Right atrium auricular region (tissue), 2 donors: ENCODE data around the gene TGFBR2. TPM values are rescaled to one million over a fixed set of nuclear protein-coding genes. Genes with fewer than 3 reads are reported as not detected.

ENCODE experiments used
- DNase-seq: peaks from one replicate; pipeline ENCODE4 v3.0.0-alpha.2; 2019; ENCODE audit warnings: low spot score
- H3K27ac ChIP-seq, 2 donors: fragments of 200-600 bp; sonication (generic); 1 replicate in 1 of 2; 2 replicates in 1 of 2; pipeline ENCODE4 v1.5.1; 2016 to 2019
- H3K27me3 ChIP-seq, 2 donors: fragments of 200-600 bp; sonication (generic); one replicate each; pipeline versions ENCODE4 v1.5.1 to v1.6.0; 2017 to 2019
- H3K36me3 ChIP-seq: fragments of 200-600 bp; sonication (generic); one replicate; pipeline ENCODE4 v1.5.1; 2016
- H3K4me1 ChIP-seq, 2 donors: fragments of 200-600 bp; sonication (generic); one replicate each; pipeline versions ENCODE4 v1.5.1 to v1.6.0; 2017 to 2019
- H3K4me3 ChIP-seq, 2 donors: fragments of 200-600 bp; sonication (generic); 1 replicate in 1 of 2; 2 replicates in 1 of 2; pipeline ENCODE4 v1.5.1; 2017 to 2019; ENCODE audit warnings: mild to moderate bottlenecking in 1 of 2, moderate library complexity in 1 of 2
- H3K9me3 ChIP-seq, 2 donors: fragments of 200-600 bp; sonication (generic); one replicate each; pipeline ENCODE4 v1.5.1; 2019
- total RNA-seq, 2 donors: library from RNA; depleted of rRNA; stranded (reverse); fragments of >200 nt; gene quantifications; one replicate each; pipeline ENCODE4 v1.1.0, GENCODE V29; 2016
- TF ChIP-seq, protein P1 (sequence below), 2 donors: fragments of 200-600 bp; sonication (generic); IDR thresholded peaks; one replicate each; pipeline ENCODE4 v1.5.1; 2019; ENCODE audit warnings: antibody characterized with exemption in 2 of 2

Gene TGFBR2
- total RNA-seq, 2 donors from 2014 or later: 205 to 210 TPM

GRCh38 chr3:30597131-30597768 is 9.2 kb upstream of the TGFBR2 start:
- no peak for DNase-seq
- H3K27me3 ChIP-seq: no peaks in the 10 kb centered on the region
- H3K27ac ChIP-seq: peak overlapping the region; percentile 4 to 75
- no peaks in the 10 kb centered on the region for H3K36me3 ChIP-seq
- TF ChIP-seq, protein P1, sequence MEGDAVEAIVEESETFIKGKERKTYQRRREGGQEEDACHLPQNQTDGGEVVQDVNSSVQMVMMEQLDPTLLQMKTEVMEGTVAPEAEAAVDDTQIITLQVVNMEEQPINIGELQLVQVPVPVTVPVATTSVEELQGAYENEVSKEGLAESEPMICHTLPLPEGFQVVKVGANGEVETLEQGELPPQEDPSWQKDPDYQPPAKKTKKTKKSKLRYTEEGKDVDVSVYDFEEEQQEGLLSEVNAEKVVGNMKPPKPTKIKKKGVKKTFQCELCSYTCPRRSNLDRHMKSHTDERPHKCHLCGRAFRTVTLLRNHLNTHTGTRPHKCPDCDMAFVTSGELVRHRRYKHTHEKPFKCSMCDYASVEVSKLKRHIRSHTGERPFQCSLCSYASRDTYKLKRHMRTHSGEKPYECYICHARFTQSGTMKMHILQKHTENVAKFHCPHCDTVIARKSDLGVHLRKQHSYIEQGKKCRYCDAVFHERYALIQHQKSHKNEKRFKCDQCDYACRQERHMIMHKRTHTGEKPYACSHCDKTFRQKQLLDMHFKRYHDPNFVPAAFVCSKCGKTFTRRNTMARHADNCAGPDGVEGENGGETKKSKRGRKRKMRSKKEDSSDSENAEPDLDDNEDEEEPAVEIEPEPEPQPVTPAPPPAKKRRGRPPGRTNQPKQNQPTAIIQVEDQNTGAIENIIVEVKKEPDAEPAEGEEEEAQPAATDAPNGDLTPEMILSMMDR (IDR thresholded peaks at IDR 0.05): no peak
- H3K4me3 ChIP-seq: no peak overlapping the region
- H3K4me1 ChIP-seq: peaks cover 0 to 10% of the 10 kb centered on the region in 2 donors
- H3K9me3 ChIP-seq: peaks cover 0 to 9% of the 10 kb centered on the region in 2 donors

DNA sequence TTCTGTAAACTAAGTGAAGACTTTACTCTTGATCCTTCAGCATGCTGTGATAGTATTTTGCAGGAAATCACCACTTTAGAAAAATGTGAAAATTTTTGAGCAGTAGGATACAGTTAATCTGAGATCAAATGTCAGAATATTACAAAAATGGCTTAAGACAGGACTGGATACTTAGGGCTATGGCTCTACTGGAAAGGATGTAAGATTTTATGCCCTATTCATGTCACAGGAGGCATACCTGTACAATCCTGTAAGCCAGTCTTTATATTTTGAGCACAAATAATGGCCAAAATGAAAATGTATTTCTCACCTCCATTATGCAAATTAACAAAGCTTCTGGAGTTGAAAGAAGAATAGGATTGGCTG is 8.6 kb upstream of the TGFBR2 start:
- TF ChIP-seq, protein P1 (IDR thresholded peaks at IDR 0.05): no peak
- peak overlapping the region; percentile 4 to 75 for H3K27ac ChIP-seq
- H3K4me1 ChIP-seq: peaks cover 0 to 10% of the 10 kb centered on the region in 2 donors
- no peaks in the 10 kb centered on the region for H3K36me3 ChIP-seq
- no peak overlapping the region for H3K4me3 ChIP-seq
- peaks cover 0 to 6% of the 10 kb centered on the region in 2 donors for H3K9me3 ChIP-seq
- DNase-seq: no peak
- H3K27me3 ChIP-seq: no peaks in the 10 kb centered on the region

- TF ChIP-seq, protein P1 (IDR thresholded peaks at IDR 0.05): no peak
- H3K4me1 ChIP-seq: peaks cover 0 to 10% of the 10 kb centered on the region in 2 donors
- DNase-seq: no peak
- H3K27me3 ChIP-seq: no peaks in the 10 kb centered on the region
- H3K9me3 ChIP-seq: peaks cover 0 to under 1% of the 10 kb centered on the region in 2 donors
- H3K4me3 ChIP-seq: no peak overlapping the region
- no peak overlapping the region for H3K27ac ChIP-seq
- H3K36me3 ChIP-seq: no peaks in the 10 kb centered on the region
Measured at GRCh38 chr3:30598668-30599545, 7.5 kb upstream of the TGFBR2 start.

DNA sequence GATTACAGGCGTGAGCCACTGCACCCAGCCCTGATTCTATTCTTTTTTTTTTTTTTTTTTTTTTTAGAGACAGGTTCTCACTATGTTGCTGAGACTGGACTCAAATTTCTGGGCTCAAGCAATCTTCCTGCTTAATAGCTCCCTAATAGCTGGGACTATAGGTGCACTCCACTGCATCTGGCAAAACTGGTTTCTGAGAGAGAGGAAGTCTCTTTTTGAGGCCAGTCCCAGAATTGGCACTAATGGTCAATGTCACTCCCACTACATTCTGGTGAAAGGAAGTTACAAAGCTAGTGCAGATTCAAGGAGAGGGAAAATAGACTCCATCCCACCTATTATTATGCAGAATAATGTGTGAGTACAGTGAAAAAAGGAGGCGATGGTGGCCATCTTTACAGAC is 5.8 kb upstream of the TGFBR2 start:
- TF ChIP-seq, protein P1 (IDR thresholded peaks at IDR 0.05): no peak

DNA sequence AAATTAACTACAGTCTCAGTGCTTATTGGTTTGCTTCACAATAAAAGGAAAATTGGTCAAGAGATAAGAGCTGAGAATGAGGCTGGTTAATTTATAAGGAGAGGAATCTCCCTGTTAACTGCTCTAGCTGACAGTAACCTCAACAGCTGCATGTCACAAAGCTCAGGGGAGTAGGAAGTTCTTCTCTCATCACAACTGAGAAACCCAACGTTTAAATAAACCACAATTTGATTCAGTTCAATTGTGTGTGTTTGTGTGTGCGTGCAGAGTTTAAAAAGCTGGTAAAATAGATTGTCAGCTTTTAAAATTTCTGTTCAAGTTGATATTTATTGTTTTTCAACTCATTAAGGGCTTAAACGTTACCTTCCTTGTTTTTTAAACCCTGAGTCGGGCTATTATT is 3.5 kb upstream of the TGFBR2 start:
- H3K36me3 ChIP-seq: no peaks in the 10 kb centered on the region
- peaks cover 0 to 17% of the 10 kb centered on the region in 2 donors for H3K4me1 ChIP-seq
- DNase-seq: no peak
- H3K9me3 ChIP-seq: no peaks in the 10 kb centered on the region
- H3K4me3 ChIP-seq: no peak overlapping the region
- H3K27ac ChIP-seq: no peak overlapping the region
- TF ChIP-seq, protein P1 (IDR thresholded peaks at IDR 0.05): no peak
- no peaks in the 10 kb centered on the region for H3K27me3 ChIP-seq

More for the DNA sequence above, 5.8 kb upstream of the TGFBR2 start:
- Histone ChIP-seq H3K27me3 (no peaks in the 10 kb centered on the region), H3K4me3 (no peak overlapping the region), H3K36me3 (no peaks in the 10 kb centered on the region), H3K9me3 (no peaks in the 10 kb centered on the region), H3K4me1 (peaks cover 0 to 22% of the 10 kb centered on the region in 2 donors), H3K27ac (peak overlapping the region in 1 of 2 donors; percentile 6)
- DNase-seq: no peak
